GM12875 (cell line): ENCODE measurements around the gene SGMS1.

Experiments
- H3K4me3 ChIP-seq: one replicate; pipeline ENCODE4 v1.5.1; 2011; ENCODE audit warnings: low read depth, low read length, control low read depth
- CTCF ChIP-seq: IDR thresholded peaks from 2 replicates; pipeline ENCODE4 v1.5.1; 2011; ENCODE audit warnings: low read depth, mild to moderate bottlenecking, control low read depth, inconsistent platforms, low read length, moderate library complexity, borderline replicate concordance; ENCODE audit not compliant: insufficient read depth

SGMS1 gene

GRCh38 chr10:50586740-50587088 lies 37.0 kb downstream of the SGMS1 start:
- H3K4me3 ChIP-seq: no peak overlapping the region
- TF ChIP-seq CTCF: no peak

GRCh38 chr10:50585921-50586739 lies 37.6 kb downstream of the SGMS1 start:
- TF ChIP-seq CTCF: no peak
- no peak overlapping the region for H3K4me3 ChIP-seq

GRCh38 chr10:50582766-50583762 lies 40.7 kb downstream of the SGMS1 start:
- H3K4me3 ChIP-seq: no peak overlapping the region
- TF ChIP-seq CTCF: no peak

GRCh38 chr10:50582046-50582445 lies 41.7 kb downstream of the SGMS1 start:
- TF ChIP-seq CTCF: no peak
- H3K4me3 ChIP-seq: no peak overlapping the region

GRCh38 chr10:50580262-50580891 lies 43.4 kb downstream of the SGMS1 start:
- H3K4me3 ChIP-seq: no peak overlapping the region
- no peak for TF ChIP-seq CTCF

- TF ChIP-seq CTCF: no peak
- H3K4me3 ChIP-seq: no peak overlapping the region
These were observed 44.1 kb downstream of the SGMS1 start for GRCh38 chr10:50579491-50580261.
